SU-DHL-6 (cell line): ENCODE data around the gene DUSP3.

Experiments
- H2AFZ ChIP-seq: fragments of 200-600 bp; sonication (generic); 2 replicates; pipeline ENCODE4 v1.6.1; 2014; ENCODE audit warnings: low read depth, mild to moderate bottlenecking, moderate library complexity, mixed read lengths, antibody characterized with exemption, low read length; ENCODE audit not compliant: severe bottlenecking
- H3F3A ChIP-seq: fragments of 200-600 bp; shearing (Covaris generic); 2 replicates; pipeline ENCODE4 v1.6.0; 2016; ENCODE audit warnings: antibody characterized with exemption, mild to moderate bottlenecking; ENCODE audit not compliant: insufficient read depth
- H3K27ac ChIP-seq: fragments of 200-600 bp; sonication (generic); 2 replicates; pipeline ENCODE4 v1.5.1; 2016; ENCODE audit warnings: low read depth, mild to moderate bottlenecking, low read length, moderate library complexity, mixed read lengths
- H3K27me3 ChIP-seq: fragments of 200-600 bp; sonication (generic), shearing (Covaris generic); 2 replicates; pipeline ENCODE4 v1.6.0; 2014; ENCODE audit warnings: mild to moderate bottlenecking, low read length
- H3K36me3 ChIP-seq: fragments of 200-600 bp; sonication (generic); 2 replicates; pipeline ENCODE4 v1.6.1; 2014; ENCODE audit warnings: mild to moderate bottlenecking, low read length, mixed read lengths
- H3K4me2 ChIP-seq: fragments of 300-600, 200-600 bp; shearing (Covaris generic), sonication (generic); 2 replicates; pipeline ENCODE4 v1.6.0; 2014; ENCODE audit warnings: low read length, low read depth, mild to moderate bottlenecking; ENCODE audit not compliant: poor library complexity, severe bottlenecking
- H3K4me3 ChIP-seq: fragments of 200-600 bp; sonication (generic); 2 replicates; pipeline ENCODE4 v1.5.1; 2014; ENCODE audit warnings: antibody characterized with exemption, low read length, mild to moderate bottlenecking, mixed read lengths; ENCODE audit not compliant: insufficient read depth, poor library complexity, severe bottlenecking
- H3K79me2 ChIP-seq: fragments of 200-600 bp; sonication (generic); 2 replicates; pipeline ENCODE4 v1.6.1; 2014; ENCODE audit warnings: mild to moderate bottlenecking, low read length, moderate library complexity; ENCODE audit not compliant: insufficient read depth
- H3K9ac ChIP-seq: fragments of 200-600 bp; sonication (generic); 2 replicates; pipeline ENCODE4 v1.7.0; 2014; ENCODE audit warnings: mild to moderate bottlenecking, low read length
- H3K9me2 ChIP-seq: fragments of 200-600 bp; sonication (generic); replicated peaks from 2 replicates; pipeline ENCODE4 v1.6.1; 2014; ENCODE audit warnings: low read length; ENCODE audit not compliant: insufficient read depth
- H3K9me3 ChIP-seq: fragments of 200-600 bp; sonication (generic); 2 replicates; pipeline ENCODE4 v1.6.1; 2014; ENCODE audit warnings: low read length, mixed read lengths; ENCODE audit not compliant: insufficient read depth
- H4K20me1 ChIP-seq: fragments of 200-600 bp; sonication (generic); 2 replicates; pipeline ENCODE4 v1.6.1; 2014; ENCODE audit warnings: low read depth, mild to moderate bottlenecking, antibody characterized with exemption, low read length, moderate library complexity, mixed read lengths
- EZH2phosphoT487 ChIP-seq: fragments of 200-600 bp; sonication (generic), shearing (Covaris generic); conservative IDR thresholded peaks from 2 replicates; pipeline ENCODE4 v1.6.1; 2018; ENCODE audit warnings: mild to moderate bottlenecking, antibody characterized with exemption, low read length, moderate library complexity, mixed read lengths
- TF ChIP-seq, protein P1 (sequence below): fragments of 200-600 bp; sonication (generic); IDR thresholded peaks from one replicate; pipeline ENCODE4 v1.5.1; 2017; ENCODE audit warnings: antibody characterized with exemption, mild to moderate bottlenecking, low read length, moderate library complexity; ENCODE audit not compliant: insufficient read depth, poor library complexity, severe bottlenecking

The DUSP3 gene

DNA sequence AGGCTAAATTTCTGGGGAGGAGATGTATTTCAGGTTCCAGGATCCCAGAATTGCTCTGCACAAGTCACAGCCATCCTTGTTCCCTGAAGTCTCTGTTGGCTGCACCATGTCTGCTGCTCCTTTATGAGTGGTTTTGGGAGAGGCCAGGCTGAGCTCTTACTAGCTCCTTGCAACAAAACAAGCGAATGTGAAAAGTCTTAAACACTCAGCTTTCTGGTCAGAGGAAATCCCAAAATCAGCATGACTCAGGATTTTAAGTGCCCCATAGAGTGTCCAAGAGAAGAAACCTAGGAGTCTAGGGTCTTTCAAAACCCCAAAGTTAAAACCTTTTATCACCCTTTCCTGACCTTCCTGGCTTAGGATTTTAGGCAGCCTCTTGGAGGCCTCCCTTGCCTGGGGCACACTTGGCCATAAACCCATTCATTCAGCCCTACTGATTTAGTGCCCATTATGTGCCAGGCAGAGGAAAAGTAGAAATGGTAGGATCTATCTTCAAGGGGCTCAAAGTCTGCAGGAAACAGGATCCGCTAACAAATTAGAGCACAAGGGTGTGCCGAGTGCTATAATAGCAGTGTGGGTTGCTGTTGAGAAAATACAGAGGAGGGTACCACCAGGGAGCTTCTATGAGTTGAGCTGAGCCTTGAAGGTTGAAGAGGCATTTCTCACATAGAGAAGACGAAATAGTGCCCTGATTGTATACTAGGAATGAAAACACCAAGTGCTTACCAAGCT lies 57.1 kb downstream of the DUSP3 start:
- Histone ChIP-seq H3K36me3 (no peaks in the 10 kb centered on the region), H3K27me3 (no peaks in the 10 kb centered on the region), H4K20me1 (no peaks in the 10 kb centered on the region), H3K9me3 (no peaks in the 10 kb centered on the region), H2AFZ (no peak overlapping the region), H3K4me2 (no peak overlapping the region), H3K27ac (no peak overlapping the region), H3K79me2 (no peaks in the 10 kb centered on the region), H3K4me3 (no peak overlapping the region), H3F3A (no peaks in the 10 kb centered on the region), H3K9ac (no peak overlapping the region), H3K9me2 (no peaks in the 10 kb centered on the region)
- TF ChIP-seq, protein P1, sequence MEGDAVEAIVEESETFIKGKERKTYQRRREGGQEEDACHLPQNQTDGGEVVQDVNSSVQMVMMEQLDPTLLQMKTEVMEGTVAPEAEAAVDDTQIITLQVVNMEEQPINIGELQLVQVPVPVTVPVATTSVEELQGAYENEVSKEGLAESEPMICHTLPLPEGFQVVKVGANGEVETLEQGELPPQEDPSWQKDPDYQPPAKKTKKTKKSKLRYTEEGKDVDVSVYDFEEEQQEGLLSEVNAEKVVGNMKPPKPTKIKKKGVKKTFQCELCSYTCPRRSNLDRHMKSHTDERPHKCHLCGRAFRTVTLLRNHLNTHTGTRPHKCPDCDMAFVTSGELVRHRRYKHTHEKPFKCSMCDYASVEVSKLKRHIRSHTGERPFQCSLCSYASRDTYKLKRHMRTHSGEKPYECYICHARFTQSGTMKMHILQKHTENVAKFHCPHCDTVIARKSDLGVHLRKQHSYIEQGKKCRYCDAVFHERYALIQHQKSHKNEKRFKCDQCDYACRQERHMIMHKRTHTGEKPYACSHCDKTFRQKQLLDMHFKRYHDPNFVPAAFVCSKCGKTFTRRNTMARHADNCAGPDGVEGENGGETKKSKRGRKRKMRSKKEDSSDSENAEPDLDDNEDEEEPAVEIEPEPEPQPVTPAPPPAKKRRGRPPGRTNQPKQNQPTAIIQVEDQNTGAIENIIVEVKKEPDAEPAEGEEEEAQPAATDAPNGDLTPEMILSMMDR = no peak
- TF ChIP-seq EZH2phosphoT487 = no peak

DNA sequence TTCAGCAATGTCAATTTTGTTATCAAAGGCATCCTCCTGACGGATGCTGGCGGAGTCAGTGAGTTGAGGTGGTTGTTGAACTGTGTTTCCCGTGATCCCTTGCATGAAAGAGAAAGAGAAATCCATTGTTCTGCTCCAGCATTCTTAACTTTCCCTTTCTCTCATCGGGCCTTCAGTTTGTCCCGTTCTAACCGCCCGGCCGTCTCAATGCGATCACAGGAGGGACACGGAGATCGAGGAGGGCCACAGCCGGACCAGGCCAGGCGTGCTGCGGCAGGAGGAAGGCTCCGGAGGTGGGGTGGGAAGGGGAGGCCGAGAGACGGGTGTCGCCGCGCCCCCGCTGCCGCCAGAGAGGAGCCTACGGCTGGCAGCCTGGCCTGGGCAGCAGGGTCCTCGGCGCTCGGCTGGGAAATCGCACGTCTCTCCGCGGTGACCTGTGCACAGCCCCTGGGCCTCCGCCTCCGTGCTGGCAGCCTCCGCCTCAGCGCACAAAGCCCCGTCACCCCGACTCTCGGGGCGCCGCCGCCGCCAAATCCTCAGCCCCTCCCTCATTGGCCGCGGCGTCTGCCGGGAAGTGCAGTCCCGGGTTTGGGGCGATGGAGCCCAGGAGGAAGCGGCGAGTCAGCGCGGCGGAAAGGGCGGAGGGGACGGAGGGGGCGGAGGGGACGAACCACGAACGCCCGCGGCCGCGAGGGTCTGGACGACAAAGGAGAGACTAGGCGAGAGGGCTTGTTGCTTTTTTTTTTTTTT lies 58.3 kb downstream of the DUSP3 start:
- H3K4me2 ChIP-seq = peak overlapping the region; percentile 27
- peak overlapping the region; percentile 54 for H2AFZ ChIP-seq
- H4K20me1 ChIP-seq = no peaks in the 10 kb centered on the region
- no peaks in the 10 kb centered on the region for H3F3A ChIP-seq
- no peaks in the 10 kb centered on the region for H3K79me2 ChIP-seq
- no peak overlapping the region for H3K4me3 ChIP-seq
- no peaks in the 10 kb centered on the region for H3K27me3 ChIP-seq
- H3K9me3 ChIP-seq = no peaks in the 10 kb centered on the region
- H3K9me2 ChIP-seq = no peaks in the 10 kb centered on the region
- TF ChIP-seq, protein P1 = no peak
- H3K9ac ChIP-seq = no peak overlapping the region
- H3K27ac ChIP-seq = no peak overlapping the region
- no peaks in the 10 kb centered on the region for H3K36me3 ChIP-seq

DNA sequence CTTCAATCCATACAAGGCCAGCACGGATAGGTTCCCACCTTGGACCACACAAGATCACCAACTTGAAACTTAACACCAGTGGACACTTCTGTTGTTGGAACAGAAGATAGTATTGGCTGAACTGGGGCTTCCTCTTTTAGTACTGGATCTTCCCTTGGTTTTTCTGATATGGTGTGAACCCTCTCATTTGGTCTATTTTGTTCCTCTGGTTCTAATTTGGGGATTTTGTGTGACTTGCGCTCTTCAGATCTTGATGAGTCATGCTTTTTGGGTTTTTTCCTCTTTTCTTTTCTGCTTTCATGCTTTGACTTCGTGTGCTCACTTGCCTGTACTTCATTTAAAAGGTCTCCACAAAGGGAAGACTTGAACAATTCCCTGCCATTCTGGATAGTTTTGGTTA lies 59.2 kb downstream of the DUSP3 start:
- no peaks in the 10 kb centered on the region for H3K27me3 ChIP-seq
- H3K9me3 ChIP-seq = no peaks in the 10 kb centered on the region
- H3K27ac ChIP-seq = no peak overlapping the region
- no peaks in the 10 kb centered on the region for H3K79me2 ChIP-seq
- H3K4me2 ChIP-seq = no peak overlapping the region
- no peaks in the 10 kb centered on the region for H3K9me2 ChIP-seq
- H3K36me3 ChIP-seq = no peaks in the 10 kb centered on the region
- no peaks in the 10 kb centered on the region for H4K20me1 ChIP-seq
- H3K9ac ChIP-seq = no peak overlapping the region
- H3F3A ChIP-seq = no peaks in the 10 kb centered on the region
- no peak overlapping the region for H3K4me3 ChIP-seq
- H2AFZ ChIP-seq = no peak overlapping the region
- TF ChIP-seq, protein P1 = no peak
- TF ChIP-seq EZH2phosphoT487 = no peak
